Measurements from ENCODE around the gene TRPM8. TPM values are rescaled to one million over a fixed set of nuclear protein-coding genes. Genes with fewer than 3 reads are reported as not detected.

Gene TRPM8
- total and polyA plus RNA-seq, 2 experiments from 2014 or later: 0.83 TPM; not detected in 1

GRCh38 chr2:233982421-233983121, 65.4 kb downstream of the TRPM8 start:
- H3K27ac ChIP-seq: no peak overlapping the region
- H3K27me3 ChIP-seq: no peaks in the 10 kb centered on the region
- no peaks in the 10 kb centered on the region for H3K4me1 ChIP-seq (ENCODE audit: low read depth)
- no peak for TF ChIP-seq CTCF (IDR thresholded peaks at IDR 0.05; ENCODE audit: low read depth, low read length)
- peak in 1 of 2 donors; percentile 74 for DNase-seq (ENCODE audit: low read depth in 1 of 2, low spot score in 1 of 2)
- H3K4me3 ChIP-seq: no peak overlapping the region
- no peaks in the 10 kb centered on the region for H3K9me3 ChIP-seq (ENCODE audit: low read depth)
- no peaks in the 10 kb centered on the region for H3K36me3 ChIP-seq

- H3K27ac ChIP-seq: no peak overlapping the region
- H3K4me3 ChIP-seq: no peak overlapping the region
- H3K27me3 ChIP-seq: no peaks in the 10 kb centered on the region
- H3K9me3 ChIP-seq (ENCODE audit: low read depth): no peaks in the 10 kb centered on the region
- no peaks in the 10 kb centered on the region for H3K36me3 ChIP-seq
- H3K4me1 ChIP-seq (ENCODE audit: low read depth): no peaks in the 10 kb centered on the region
- TF ChIP-seq CTCF (IDR thresholded peaks at IDR 0.05; ENCODE audit: low read depth, low read length): no peak
- no peak for DNase-seq (ENCODE audit: low read depth in 1 of 2, low spot score in 1 of 2)
These were observed 66.3 kb downstream of the TRPM8 start for GRCh38 chr2:233983445-233983844.

- no peak for DNase-seq (ENCODE audit: low read depth in 1 of 2, low spot score in 1 of 2)
- Histone ChIP-seq H3K27ac (no peak overlapping the region), H3K4me3 (no peak overlapping the region), H3K9me3 (ENCODE audit: low read depth) (peaks cover 3% of the 10 kb centered on the region), H3K36me3 (no peaks in the 10 kb centered on the region), H3K27me3 (no peaks in the 10 kb centered on the region), H3K4me1 (ENCODE audit: low read depth) (no peaks in the 10 kb centered on the region)
- no peak for TF ChIP-seq CTCF (IDR thresholded peaks at IDR 0.05; ENCODE audit: low read depth, low read length)
These were observed 71.4 kb downstream of the TRPM8 start for GRCh38 chr2:233988581-233988980.

- no peak for TF ChIP-seq CTCF (IDR thresholded peaks at IDR 0.05; ENCODE audit: low read depth, low read length)
- H3K4me1 ChIP-seq (ENCODE audit: low read depth): no peaks in the 10 kb centered on the region
These were observed 72.2 kb downstream of the TRPM8 start for GRCh38 chr2:233989221-233989858.

GRCh38 chr2:233990261-233990798, 73.2 kb downstream of the TRPM8 start:
- Histone ChIP-seq H3K4me3 (no peak overlapping the region), H3K36me3 (no peaks in the 10 kb centered on the region), H3K27me3 (no peaks in the 10 kb centered on the region), H3K9me3 (ENCODE audit: low read depth) (peaks cover 3% of the 10 kb centered on the region), H3K4me1 (ENCODE audit: low read depth) (no peaks in the 10 kb centered on the region), H3K27ac (no peak overlapping the region)
- TF ChIP-seq CTCF (IDR thresholded peaks at IDR 0.05; ENCODE audit: low read depth, low read length): no peak
- DNase-seq (ENCODE audit: low read depth in 1 of 2, low spot score in 1 of 2): no peak

More at GRCh38 chr2:233989221-233989858, 72.2 kb downstream of the TRPM8 start:
- H3K4me3 ChIP-seq: no peak overlapping the region
- H3K9me3 ChIP-seq (ENCODE audit: low read depth): peaks cover 3% of the 10 kb centered on the region
- H3K27me3 ChIP-seq: no peaks in the 10 kb centered on the region
- no peak for DNase-seq (ENCODE audit: low read depth in 1 of 2, low spot score in 1 of 2)
- no peak overlapping the region for H3K27ac ChIP-seq
- no peaks in the 10 kb centered on the region for H3K36me3 ChIP-seq

Measured in cardiac muscle cell (in vitro differentiated cells and primary cell).